GM08714 (cell line): ENCODE results near the gene GFAP.

ENCODE experiments used
- H3K4me3 ChIP-seq: fragments of 200-500 bp; sonication (Bioruptor generic); 2 replicates; pipeline ENCODE4 v1.5.1; 2014; ENCODE audit warnings: mild to moderate bottlenecking, low read length, inconsistent platforms
- ZNF274 ChIP-seq: IDR thresholded peaks from 2 replicates; pipeline ENCODE4 v1.6.1; 2012; ENCODE audit warnings: mild to moderate bottlenecking, low read depth, low read length

The GFAP gene

DNA sequence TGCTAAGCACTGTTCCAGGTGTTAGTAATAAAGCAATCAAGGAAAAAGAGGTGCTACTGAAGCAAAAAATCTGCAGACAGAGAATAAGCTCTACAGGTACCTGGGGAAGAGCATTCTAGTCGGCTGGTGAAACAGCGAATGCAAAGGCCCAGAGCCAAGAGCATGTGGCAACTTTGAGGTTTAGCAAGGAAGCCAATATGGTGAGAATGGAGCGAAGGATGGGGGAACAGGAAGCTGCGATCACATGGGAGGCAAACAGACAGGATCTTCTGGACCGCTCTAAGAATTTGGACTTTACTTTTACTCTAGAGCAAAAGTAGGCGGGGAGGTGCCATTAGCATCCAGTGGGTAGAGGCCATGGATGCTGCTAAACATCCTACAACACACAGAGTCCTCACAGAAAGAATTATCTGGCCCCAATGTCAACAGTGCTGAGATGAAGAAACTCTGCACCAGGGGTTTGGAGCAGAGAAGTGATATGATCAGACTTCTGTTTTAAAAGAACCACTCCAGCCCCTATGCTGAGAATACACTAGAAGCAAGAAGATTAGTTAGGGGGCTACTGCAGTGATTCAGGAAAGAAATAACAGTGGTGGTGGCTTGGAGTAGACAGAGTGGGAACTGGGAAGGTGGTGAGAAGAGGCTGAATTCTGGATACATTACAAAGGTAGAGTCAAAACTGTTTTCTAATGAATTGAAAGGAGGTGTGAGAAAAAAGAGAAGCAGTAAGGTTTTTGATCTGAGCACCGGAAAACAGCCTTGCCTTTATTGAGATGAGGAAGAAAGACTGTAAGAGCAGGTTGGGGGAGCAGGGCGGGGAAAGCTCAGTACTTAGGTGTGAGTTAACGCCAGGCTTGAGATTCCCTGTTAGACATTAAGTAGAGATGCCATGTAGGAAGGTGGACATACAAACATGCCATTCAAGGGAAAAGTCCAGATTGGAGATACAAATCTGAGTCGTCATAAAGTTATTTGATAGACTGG is 27.0 kb downstream of the GFAP start:
- no peak for TF ChIP-seq ZNF274

DNA sequence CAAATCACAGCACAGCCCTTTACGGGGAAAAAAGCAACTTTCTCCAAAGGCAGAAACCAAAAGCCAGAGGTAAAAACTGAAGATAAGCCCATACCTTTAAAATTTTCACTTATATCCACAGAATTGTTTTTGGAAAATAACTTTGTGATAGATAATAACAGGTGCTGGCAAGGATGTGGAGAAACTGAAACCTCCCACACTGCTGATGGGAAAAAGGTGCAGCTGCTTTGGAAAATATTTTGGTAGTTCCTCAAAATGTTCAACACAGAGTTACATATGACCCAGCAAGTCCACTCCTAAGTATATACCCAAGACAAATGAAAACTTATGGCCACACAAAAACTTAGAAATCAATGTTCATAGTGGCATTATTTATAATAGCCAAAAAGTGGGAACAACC is 28.3 kb downstream of the GFAP start:
- no peak for TF ChIP-seq ZNF274
- H3K4me3 ChIP-seq = no peak overlapping the region

More for the DNA sequence above, 27.0 kb downstream of the GFAP start:
- H3K4me3 ChIP-seq = no peak overlapping the region

DNA sequence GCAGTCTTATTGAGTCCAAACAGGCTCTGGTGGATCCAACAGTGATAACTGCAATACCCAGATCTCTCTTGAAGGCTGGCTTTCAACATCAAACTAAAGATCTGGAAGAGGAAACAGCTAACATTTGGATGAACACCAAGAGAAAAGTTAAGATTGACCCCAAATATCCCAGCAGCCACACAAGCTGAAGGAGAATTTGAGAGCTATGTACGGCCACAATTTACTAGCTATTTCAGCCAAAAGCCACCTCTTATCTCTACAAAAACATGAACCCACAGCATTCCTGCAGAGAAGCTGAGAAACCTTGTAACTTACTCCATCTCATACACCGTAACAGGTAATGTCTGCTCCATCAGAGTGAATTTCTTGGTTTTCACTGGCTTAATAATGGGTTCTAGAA is 30.4 kb downstream of the GFAP start:
- no peak overlapping the region for H3K4me3 ChIP-seq
- no peak for TF ChIP-seq ZNF274

DNA sequence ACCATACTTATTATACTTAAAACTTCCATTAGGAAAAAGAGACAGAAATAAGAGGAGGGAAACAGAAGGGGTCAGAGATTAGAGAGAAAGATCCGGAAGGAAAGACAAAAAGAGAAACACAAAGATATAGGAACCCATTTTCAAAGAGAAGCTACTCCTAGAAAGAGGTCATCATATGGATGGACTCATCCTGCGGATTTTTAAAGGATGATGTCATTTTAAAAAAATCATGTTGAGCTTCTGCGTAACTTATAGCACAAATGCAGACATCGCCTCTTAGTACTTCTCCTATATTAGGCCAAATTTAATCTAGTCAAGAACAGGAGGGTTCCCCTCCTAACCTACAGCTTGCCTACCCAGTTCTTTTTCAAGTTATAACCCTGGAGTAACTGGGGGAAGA is 34.2 kb downstream of the GFAP start:
- H3K4me3 ChIP-seq = no peak overlapping the region
- TF ChIP-seq ZNF274 = no peak

DNA sequence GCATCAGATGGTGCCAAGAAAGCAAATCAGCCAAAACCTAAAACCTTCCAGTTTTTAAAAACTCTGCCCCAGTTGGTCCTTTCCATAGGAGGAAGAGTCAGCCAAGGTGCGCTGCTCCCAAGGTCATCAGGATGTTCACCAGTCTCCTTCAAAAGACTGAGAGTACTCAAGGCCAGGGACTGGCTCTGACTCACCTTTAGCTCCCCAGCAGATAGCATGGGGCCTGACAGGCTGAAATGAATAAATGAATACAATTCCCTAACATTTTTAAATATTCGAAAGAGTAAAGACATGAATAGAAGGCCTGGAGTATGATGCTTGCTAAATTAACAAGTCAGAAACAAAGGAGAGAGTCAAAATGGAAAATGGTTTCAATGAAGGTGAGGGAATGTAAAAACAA is 35.2 kb downstream of the GFAP start:
- TF ChIP-seq ZNF274 = no peak

DNA sequence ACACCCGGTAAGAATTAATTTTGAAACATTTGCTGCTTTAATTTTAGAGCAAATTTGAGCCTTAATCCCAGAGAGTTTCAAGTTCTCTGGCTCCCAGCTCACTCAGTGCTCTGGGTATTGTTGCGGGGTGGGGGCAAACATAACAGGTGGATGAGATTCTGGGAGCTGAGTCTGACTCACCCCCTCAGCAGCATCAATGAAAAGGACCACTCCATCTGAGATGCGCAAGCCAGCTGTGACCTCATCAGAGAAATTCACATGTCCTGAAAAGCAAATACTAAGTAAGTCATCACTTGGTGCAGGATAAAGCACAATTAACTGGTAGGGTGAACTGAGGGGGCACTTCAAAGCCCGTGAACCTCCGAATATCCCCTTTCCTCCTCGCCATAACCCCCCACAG is 35.9 kb downstream of the GFAP start:
- no peak for TF ChIP-seq ZNF274
- no peak overlapping the region for H3K4me3 ChIP-seq

More for the DNA sequence above, 35.2 kb downstream of the GFAP start:
- no peak overlapping the region for H3K4me3 ChIP-seq

DNA sequence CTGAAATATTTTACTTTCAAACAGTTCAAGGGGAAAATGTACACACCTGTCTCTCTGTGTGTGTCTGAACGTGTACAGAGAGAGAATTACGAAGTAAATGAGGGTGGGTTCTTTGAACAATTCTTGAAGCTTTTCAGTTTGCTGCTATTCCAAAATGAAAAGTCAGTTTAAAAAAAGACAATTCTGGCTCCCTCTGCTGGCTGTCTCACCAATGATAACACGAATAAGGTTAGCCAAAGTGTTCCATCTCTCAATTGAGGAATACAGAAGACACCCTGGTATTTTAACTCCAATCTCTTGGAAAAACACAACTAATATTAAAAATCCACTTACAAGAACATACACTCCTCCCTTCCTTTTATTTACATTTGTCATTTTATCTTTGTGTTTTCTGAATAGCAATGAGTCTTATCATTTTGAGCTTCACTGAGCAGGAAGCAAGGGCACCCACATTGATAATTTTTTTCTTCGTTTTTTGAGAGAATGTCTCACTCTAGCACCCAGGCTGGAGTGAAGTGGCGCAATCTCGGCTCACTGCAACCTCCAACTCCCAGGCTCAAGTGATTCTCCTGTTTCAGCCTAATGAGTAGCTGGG is 36.6 kb downstream of the GFAP start:
- no peak for TF ChIP-seq ZNF274
- H3K4me3 ChIP-seq = no peak overlapping the region

DNA sequence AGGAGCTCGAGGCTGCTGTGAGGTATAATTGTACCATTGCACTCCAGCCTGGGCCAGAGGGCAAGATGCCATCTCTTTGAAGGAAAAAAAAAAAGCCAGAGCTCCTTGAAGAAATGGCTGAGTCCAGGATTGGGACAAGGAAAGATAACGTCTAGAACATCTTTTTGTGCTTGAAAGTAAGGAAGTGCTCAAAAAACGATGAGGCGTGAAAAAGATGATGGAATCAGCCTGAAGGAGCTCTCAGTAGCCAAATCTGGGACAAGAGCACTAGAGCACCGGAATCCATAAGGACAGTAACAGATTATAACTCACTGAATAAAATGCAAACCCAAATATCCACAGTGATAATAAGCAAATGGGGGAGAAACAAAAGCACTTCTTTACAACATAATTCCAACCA is 38.2 kb downstream of the GFAP start:
- TF ChIP-seq ZNF274 = no peak

DNA sequence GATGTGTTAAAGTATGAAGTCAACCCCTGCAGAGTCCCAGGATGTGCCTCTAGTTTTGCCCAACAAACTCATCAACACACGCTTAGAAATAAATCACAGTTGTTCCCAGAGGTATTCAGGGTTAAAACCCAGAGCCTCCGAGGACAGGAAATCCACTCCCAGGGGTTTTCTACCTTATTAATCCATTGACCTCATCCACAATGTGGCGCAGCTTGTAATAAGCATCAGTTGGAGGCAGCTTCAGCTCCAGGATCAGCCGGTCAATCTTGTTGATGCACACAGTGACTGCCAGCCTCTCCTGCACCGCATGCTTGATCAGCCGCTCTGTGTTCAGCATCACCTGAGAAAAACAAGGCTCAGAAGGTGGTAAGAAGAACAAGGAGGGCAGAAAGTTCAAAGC is 39.5 kb downstream of the GFAP start:
- no peak overlapping the region for H3K4me3 ChIP-seq
- TF ChIP-seq ZNF274 = no peak

More for the DNA sequence above, 38.2 kb downstream of the GFAP start:
- no peak overlapping the region for H3K4me3 ChIP-seq

DNA sequence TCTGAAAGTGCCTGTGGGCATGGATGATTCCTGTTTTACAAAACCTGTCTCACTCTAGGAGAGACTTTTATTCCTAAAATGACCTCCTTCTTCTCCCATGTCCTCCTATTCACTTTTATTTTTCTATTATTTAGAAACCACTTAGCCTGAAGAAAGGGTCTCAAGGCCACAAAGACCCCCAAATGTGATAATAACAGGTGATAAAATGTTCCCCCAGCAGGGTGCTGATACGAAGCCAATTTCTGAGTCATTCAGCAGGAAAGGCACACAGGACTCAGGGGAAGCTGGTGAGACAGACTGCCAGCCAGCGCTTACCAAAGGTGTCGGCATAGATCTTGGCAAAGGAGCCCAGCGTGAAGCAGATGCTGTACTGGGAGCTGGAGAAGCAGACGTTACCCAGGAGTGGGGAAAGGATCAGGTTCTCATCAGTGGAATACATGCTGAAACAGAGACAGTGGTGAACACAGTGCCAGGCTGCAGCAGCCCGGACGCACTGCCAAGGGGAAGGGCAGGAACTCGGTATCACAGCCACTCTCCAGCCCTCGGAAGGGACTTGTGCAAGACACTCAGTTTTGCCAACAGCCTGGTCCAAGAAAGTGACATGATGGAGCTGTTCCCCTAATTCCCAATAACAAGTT is 43.0 kb downstream of the GFAP start:
- H3K4me3 ChIP-seq = no peak overlapping the region
- TF ChIP-seq ZNF274 = no peak

DNA sequence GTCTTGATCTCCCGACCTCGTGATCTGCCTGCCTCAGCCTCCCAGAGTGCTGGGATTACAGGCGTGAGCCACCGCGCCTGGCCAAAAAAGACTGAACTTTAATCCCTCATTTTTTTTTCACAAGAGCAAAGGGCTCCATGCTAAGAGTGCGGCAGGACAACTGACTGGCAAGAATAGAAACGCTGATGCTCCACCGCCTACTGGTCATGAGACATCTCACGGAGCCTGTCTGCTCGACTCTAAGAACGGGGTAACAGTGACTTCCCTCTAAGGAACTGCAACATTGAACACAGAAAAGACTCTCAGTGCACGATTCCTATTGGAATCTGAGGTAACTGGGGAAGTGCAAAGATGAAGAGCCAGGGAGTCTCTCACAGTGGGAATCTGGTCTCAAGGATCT is 43.7 kb downstream of the GFAP start:
- H3K4me3 ChIP-seq = no peak overlapping the region
- TF ChIP-seq ZNF274 = no peak

DNA sequence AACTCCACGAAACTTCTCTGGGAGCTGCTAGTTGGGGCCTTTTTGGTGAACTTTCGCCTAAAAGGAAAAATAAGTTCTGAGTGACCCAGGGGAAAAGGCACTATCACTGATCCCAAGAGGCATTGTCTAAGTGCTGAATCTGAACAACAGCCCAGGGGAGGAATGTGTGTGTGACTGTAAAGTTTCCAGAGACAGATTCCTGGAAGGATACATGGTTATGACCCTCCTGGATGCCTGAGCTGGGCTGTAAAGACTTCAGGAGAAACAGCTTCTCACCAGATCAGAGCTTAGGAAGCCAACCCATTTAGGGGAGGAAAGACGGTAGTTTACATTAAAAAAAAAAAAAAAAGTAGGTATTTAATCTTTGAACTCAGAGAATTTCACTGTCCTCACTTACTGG is 47.5 kb downstream of the GFAP start:
- no peak overlapping the region for H3K4me3 ChIP-seq
- no peak for TF ChIP-seq ZNF274

DNA sequence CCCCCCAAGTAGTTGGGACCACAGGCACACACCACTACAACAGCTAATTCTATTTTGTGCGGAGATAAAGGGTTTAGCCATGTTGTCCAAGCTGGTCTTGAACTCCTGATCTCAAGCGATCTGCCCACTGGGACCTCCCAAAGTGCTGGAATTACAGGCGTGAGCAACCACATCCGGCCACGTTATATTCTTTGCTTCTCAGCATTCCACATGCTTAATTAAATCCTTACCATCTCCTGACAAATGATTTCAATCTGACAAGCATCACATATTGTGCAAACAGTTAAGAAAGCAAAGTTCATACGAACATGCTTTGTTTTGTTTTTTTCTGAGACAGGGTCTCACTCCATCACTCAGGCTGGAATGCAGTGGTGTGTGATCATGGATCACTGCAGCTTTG is 49.4 kb downstream of the GFAP start:
- no peak overlapping the region for H3K4me3 ChIP-seq
- no peak for TF ChIP-seq ZNF274

DNA sequence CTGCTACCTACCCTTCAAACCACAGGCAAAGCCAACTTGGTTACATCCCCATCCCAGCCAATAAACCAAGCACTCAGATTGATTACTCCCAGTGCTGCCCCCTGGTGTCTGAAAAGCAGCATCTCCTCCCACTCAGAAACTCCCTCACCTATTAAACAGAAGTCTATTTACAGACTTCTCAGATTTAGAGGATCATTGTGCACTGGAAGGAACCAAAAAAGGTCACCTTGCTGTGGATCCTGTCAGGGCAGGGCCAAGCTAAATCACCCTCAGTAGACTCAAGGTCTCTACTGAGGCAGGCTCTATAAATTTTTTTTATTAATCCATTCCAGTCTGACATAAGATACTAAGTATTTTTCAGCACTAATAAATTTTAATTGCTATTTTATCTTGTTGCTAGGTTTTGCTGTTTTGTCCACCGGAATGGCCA is 50.1 kb downstream of the GFAP start:
- H3K4me3 ChIP-seq = no peak overlapping the region
- no peak for TF ChIP-seq ZNF274

DNA sequence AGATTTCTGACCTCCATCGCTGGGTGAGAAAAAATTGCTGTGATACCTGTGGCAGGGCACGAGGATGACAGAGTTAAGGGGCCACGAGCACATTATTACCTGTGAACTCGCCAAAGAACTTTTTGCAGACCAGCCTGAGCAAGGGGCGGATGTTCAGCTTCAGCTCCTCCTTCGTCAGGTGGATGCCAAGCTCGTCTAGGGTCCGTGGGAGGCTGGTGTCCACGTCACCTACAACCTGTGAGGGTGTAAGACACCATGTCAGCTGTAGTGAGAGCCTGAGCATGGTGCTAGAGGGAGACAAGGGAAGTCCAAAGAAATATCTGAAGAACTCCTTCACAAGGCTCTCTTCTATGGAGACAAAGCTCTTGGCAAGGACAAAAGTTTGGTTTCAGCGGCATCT is 50.5 kb downstream of the GFAP start:
- no peak for TF ChIP-seq ZNF274

More for the DNA sequence above, 50.5 kb downstream of the GFAP start:
- H3K4me3 ChIP-seq = no peak overlapping the region
